HuH-7 (cell line): ENCODE data around the gene NOC3L.
"Not testable (repeated sequence)": the region's sequence is repeated elsewhere in the genome, so short reads cannot be mapped to it uniquely, and the experiment has no call there.

ENCODE experiments used
- DNase-seq: peaks from one replicate; pipeline ENCODE4 v3.0.0; 2011; ENCODE audit warnings: low spot score

NOC3L gene, protein sequence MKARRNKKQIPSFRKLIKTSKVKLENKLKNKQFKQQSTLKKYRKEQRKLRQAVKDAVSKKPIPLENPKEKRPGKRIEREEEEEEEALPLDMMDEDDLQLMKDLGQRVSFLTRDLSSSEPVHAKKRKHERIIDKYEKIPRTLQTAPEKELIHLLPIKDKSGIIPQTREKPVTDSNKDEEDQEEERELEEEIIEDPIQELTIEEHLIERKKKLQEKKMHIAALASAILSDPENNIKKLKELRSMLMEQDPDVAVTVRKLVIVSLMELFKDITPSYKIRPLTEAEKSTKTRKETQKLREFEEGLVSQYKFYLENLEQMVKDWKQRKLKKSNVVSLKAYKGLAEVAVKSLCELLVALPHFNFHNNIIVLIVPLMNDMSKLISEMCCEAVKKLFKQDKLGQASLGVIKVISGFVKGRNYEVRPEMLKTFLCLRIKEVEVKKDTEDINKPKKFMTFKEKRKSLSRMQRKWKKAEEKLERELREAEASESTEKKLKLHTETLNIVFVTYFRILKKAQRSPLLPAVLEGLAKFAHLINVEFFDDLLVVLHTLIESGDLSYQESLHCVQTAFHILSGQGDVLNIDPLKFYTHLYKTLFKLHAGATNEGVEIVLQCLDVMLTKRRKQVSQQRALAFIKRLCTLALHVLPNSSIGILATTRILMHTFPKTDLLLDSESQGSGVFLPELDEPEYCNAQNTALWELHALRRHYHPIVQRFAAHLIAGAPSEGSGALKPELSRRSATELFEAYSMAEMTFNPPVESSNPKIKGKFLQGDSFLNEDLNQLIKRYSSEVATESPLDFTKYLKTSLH

DNA sequence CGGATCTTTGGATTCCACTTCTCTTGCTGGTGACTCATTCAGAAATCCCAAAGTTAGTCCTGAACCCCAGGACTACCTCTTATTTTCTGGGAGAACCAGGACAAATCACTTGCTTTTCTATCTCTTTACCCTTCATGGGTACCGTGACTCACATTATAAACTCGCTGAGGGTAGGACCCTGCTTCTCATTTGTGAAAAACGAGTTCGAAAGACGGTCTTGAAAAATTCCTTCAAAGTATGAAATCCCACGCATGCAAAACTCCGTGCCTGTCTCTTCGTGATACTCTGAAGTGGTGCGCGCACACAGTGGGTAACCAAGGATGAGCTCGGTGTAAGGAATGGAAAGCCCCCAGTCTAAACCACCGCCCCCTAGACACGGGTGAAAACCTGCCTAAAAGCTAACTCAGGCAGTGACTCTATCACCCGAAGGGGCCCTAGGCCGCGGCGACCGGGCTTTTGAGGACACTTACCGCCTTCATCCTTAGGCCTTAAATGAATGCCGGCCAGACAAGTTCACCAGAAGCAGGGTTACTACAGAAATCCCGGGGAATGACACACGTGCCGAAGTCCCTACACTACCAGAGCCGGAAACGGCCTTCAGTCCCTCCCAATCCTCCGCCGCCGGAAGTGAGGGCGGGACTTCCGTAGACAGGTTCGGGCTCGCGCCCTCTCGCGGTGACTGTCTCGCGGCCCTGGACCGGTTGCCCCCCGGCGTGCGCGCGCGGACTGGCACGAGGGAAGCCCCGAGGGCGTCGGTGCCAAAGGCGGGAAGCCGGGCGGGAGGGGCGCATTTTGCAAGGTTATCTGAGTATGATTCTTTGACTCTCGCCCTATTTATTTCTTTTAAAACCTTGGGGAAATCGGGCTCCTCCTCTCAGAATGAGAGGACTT lies at the start of gene NOC3L:
Gene NOC3L, minus strand, starts transcription at position 580 of the 891 bp plus-strand sequence. Its CDS starts 101 bp downstream, at position 479.
- DNase-seq, result peak; percentile 82

- no peak for DNase-seq
Observed at GRCh38 chr10:94412449-94412848, 49.7 kb upstream of the NOC3L start.

- no peak for DNase-seq
Observed at GRCh38 chr10:94411304-94411703, 48.6 kb upstream of the NOC3L start.

GRCh38 chr10:94409021-94409657 lies 46.4 kb upstream of the NOC3L start:
- DNase-seq, result no peak

- no peak for DNase-seq
Observed at GRCh38 chr10:94407668-94408067, 44.9 kb upstream of the NOC3L start.

DNA sequence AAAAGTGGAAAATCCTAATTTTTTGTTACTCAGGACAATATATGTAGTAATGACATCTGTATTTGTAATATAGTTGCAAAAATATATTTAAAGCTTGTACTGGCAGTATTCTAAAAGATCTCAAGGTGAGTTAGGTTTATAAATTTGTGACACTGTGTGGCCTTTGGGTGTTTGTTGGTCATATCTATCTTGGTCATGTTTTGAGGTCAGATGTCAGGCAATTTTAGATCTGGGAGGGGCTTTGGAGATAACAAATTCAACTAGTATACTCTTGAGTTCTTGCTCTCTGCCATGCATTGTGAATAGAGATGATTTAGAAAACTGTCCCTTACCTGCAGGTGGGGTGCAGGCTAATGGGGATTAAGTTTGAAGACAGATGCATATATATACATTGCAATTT lies 42.7 kb upstream of the NOC3L start:
- peak; percentile 10 for DNase-seq

DNA sequence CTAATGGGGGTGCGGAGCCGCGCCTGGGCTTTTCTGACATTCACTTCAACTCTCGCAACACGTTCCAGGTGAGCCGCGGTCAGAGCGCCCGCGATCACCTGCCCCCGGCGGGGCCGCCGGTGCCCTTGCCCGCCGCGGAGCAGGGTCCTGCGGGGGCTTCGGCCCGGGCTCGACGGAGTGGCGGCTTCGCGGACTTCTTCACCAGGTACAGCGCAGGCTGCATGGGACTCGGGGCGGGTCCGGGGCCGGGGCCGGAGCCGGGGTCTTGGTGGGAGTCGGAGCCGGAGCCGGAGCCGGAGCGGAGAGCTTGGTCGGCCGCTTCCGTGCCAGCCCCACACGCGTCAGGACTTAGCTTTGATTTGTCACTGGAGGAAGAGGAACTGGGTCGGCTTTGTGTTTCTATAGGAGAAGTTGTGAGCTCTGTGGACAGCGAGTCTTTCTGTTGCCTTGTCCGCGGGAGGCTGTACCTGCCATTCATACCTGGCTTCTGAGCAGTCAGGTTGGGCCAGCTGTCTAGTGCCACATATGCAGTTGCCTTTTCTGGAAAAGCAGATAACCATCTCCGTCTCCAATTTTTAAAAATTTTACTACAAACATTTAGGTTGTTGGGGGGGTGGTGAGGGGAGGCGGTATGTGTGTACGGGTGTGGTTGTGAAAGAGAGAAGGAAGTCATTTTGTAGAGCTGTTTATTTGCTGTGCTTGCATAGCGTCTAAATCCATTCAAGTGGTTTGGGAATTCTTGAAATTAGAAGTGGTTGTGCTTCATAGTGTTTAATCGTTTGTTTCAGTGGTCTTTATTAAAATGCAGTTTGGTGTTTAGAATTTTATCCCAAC lies 40.9 kb upstream of the NOC3L start:
- DNase-seq, result peak; percentile 37

- peak; percentile 30 for DNase-seq
Observed at GRCh38 chr10:94402843-94403379, 40.2 kb upstream of the NOC3L start.

- DNase-seq, result peak; percentile 87
Observed at GRCh38 chr10:94402204-94402842, 39.6 kb upstream of the NOC3L start, which contains the start of gene TBC1D12. Gene TBC1D12 (plus strand): TSS chr10:94402541. CDS start chr10:94402614, 73 bp downstream.

DNA sequence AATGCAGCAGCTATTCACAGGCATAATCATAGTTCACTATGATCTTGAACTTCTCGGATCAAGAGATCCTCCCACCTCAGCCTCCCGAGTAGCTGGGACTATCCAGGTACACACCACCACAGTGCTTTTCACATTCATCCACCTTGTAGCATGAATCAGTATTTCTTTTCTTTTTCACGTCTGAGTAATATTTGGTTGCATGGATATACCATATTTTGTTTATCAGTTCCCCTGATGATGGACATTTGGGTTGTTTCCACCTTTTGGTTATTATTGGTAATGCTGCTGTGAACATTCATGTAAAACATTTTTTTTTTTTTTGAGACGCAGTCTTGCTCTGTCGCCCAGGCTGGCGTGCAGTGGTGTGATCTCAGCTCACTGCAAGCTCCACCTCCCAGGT lies 36.0 kb upstream of the NOC3L start:
- DNase-seq, result no peak

- peak; percentile 19 for DNase-seq
Observed at GRCh38 chr10:94397549-94398370, 35.0 kb upstream of the NOC3L start.

GRCh38 chr10:94392117-94392516 lies 29.4 kb upstream of the NOC3L start:
- not testable (repeated sequence) for DNase-seq

DNA sequence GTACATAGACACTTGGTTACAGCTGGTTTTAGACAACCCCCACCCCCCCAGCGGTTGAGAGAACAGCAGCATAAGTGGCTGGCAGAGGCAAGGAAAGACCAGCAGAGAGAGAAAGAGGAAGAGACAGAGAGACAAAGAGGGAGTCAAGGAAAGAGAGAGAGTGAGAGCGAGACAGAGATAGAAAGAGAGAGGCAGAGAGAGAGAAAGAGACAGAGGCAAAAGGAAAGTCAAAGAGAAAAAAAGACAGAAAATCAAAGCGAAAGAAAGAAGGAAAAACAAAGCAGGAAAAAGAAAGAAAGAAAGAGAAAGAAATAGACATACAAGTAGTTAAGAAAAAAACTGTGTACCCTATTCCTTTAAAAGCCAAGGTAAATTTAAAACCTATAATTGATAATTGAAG lies 23.0 kb upstream of the NOC3L start:
- not testable (repeated sequence) for DNase-seq

DNA sequence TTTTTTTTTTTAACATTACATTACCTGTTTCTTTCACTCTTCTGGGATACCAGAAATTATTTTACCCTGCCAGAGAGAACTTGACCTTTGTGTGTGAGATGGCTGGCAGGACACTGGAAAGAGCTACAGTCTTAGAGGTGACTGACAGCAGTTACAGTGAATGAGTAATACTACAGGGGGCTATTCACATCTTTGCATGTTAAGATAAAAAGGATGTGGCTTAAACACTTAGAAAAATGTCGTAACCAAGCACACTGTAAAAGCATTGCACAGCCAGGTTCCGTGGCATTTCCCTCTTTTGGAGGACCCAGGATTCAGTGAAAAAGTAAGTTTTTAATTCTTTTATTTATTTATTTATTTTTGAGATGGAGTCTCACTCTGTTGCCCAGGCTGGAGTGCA lies 20.8 kb upstream of the NOC3L start:
- DNase-seq, result no peak

DNA sequence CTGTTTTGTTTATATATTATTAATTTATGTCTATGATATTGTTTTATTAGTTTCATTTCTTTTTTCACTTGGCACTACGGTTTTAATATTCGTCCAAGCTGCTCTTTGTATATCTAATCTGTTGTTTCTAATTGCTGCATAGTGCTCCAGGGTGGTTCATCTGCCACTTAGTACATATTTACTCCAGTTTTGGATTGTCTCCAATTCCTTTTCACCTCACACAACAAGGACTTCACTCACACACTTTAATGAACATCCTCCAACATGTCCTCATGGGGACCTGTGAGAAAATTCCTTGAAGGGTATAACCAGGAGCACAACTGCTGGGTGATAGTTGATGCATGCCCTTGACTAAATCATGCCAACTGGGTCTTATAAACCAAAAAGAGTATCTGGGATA lies 14.1 kb upstream of the NOC3L start:
- DNase-seq, result no peak

GRCh38 chr10:94375374-94375773 lies 12.6 kb upstream of the NOC3L start:
- DNase-seq, result no peak

DNA sequence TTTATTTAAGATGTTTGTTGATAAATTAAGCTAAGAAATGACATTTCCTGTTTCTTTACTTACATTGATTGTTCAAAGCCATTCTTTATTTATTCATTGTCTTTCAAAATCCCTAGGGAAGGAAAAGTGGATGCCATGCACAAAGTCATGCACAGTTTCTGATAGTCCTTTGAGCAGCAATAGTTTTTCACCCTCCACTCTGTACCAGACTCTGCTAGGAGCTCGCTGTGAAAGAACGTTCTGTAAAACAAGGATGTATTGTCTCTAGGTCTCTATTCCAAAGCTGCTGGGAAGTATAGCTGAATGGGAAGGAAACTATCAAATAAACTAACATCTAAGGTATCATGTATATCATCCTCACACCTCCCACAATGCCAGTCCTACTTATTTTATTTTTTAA lies 7.8 kb upstream of the NOC3L start:
- DNase-seq, result no peak

DNA sequence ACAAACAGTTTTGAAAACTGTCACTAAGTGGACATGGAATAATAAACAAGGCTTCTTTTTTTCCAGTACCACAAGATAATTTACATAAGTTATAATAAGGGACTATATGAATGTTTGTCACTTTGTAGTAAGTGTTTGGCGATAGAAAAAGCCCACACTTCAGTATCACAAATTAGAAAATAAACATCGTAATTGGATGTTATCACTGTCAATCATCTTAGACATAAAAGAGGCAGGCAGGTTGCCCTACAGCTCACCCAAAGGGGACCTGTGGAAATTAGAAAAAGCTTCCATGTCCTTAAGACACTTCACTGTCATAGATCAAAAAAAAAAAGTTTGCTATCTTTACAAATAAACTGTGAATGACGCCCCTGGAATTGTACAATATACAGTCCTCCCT lies 3.6 kb upstream of the NOC3L start:
- DNase-seq, result no peak

- DNase-seq, result no peak
Observed at GRCh38 chr10:94364482-94364881, 1.7 kb upstream of the NOC3L start.
